ENCODE results near the gene OXNAD1.

- TF ChIP-seq EZH2 (IDR thresholded peaks at IDR 0.05) = no peak
- no peak for TF ChIP-seq POLR2AphosphoS5 (IDR thresholded peaks at IDR 0.05; ENCODE audit: borderline replicate concordance, low read depth, low read length)
- TF ChIP-seq FOXP2 (optimal IDR thresholded peaks at IDR 0.05; ENCODE audit: control extremely low read depth, extremely low read length, insufficient read depth) = no peak
Measured at GRCh38 chr3:16337856-16338540, 73.0 kb downstream of the OXNAD1 start.

Measured in SK-N-MC (cell line).